TTC549 (cell line): Measurements from ENCODE around the gene GSTA5.
"Not testable (repeated sequence)": the region's sequence is repeated elsewhere in the genome, so short reads cannot be mapped to it uniquely, and the experiment has no call there.

ENCODE experiments used
- FAIRE-seq: peaks from 2 replicates; lab custom pipeline; 2012; peaks lifted over from hg19 to GRCh38; lab: Jason Lieb, UNC

Gene GSTA5

GRCh38 chr6:52788478-52788877, 52.1 kb downstream of the GSTA5 start:
- FAIRE-seq = no peak

DNA sequence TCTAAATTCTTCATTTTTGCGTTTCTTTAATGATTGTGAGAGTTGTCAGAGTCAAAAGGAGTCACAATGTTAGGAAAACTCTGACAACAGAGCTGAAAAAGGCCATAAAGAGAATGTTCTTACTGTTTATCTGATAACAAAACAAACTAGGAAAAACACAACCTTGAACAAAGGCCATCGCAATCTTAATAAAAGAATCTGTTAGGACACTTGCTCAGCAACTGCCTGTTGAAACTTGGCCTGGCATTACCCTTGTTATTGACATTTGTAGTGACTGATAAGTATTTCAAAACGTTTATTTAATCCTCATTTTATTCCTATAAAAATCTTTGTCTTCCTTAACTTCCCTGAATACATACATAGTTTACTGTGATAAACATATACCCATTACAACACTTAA, 52.7 kb downstream of the GSTA5 start:
- FAIRE-seq = no peak

- no peak for FAIRE-seq
Observed at GRCh38 chr6:52786249-52786956, 54.2 kb downstream of the GSTA5 start.

- not testable (repeated sequence) for FAIRE-seq
Observed at GRCh38 chr6:52782696-52783274, 57.8 kb downstream of the GSTA5 start.

GRCh38 chr6:52782209-52782608, 58.4 kb downstream of the GSTA5 start:
- not testable (repeated sequence) for FAIRE-seq
